HG03442 (cell line): ENCODE results near the gene SLC25A26.

Experiments used
- ATAC-seq: cut with Tn5 transposase; IDR thresholded peaks from one replicate; pipeline ENCODE4 v1.9.1; 2021; ENCODE audit warnings: mild to moderate bottlenecking, moderate library complexity; ENCODE audit not compliant: unreplicated experiment

SLC25A26 gene

GRCh38 chr3:66426135-66426534 is 205.3 kb downstream of the SLC25A26 start:
- no peak for ATAC-seq

GRCh38 chr3:66427352-66427751 is 206.6 kb downstream of the SLC25A26 start:
- no peak for ATAC-seq

- ATAC-seq: no peak
These were observed 207.2 kb downstream of the SLC25A26 start for GRCh38 chr3:66427951-66428474.
